AG20443 (cell line): ENCODE measurements around the gene ARFIP2.
"Not testable (repeated sequence)": the region's sequence is repeated elsewhere in the genome, so short reads cannot be mapped to it uniquely, and the experiment has no call there.

ENCODE experiments used
- DNase-seq: peaks from one replicate; pipeline ENCODE4 v3.0.0; 2012; ENCODE audit warnings: low spot score, mixed read lengths

The ARFIP2 gene

GRCh38 chr11:6481012-6481923 lies at the start of gene ARFIP2, which contains the start of gene TIMM10B:
Gene ARFIP2 (minus strand): TSS chr11:6481331. CDS start chr11:6480421, 910 bp downstream.
Gene TIMM10B (plus strand): TSS chr11:6481501. CDS start chr11:6481517, 16 bp downstream.
- peak; percentile 99 for DNase-seq

GRCh38 chr11:6530848-6531247 lies 49.7 kb upstream of the ARFIP2 start:
- no peak for DNase-seq

GRCh38 chr11:6529266-6529665 lies 48.1 kb upstream of the ARFIP2 start:
- DNase-seq, result no peak

GRCh38 chr11:6526411-6527135 lies 45.4 kb upstream of the ARFIP2 start:
- DNase-seq, result no peak

- DNase-seq, result no peak
Observed at GRCh38 chr11:6523253-6523652, 42.1 kb upstream of the ARFIP2 start.

- DNase-seq, result not testable (repeated sequence)
Observed at GRCh38 chr11:6521946-6522345, 40.8 kb upstream of the ARFIP2 start.

- DNase-seq, result no peak
Observed at GRCh38 chr11:6520265-6520664, 39.1 kb upstream of the ARFIP2 start.

GRCh38 chr11:6516865-6517264 lies 35.7 kb upstream of the ARFIP2 start:
- no peak for DNase-seq

GRCh38 chr11:6505577-6506240 lies 24.6 kb upstream of the ARFIP2 start:
- DNase-seq, result peak; percentile 65

- no peak for DNase-seq
Observed at GRCh38 chr11:6504166-6504565, 23.0 kb upstream of the ARFIP2 start.

GRCh38 chr11:6502382-6502781 lies 21.3 kb upstream of the ARFIP2 start:
- no peak for DNase-seq

GRCh38 chr11:6498544-6498943 lies 17.4 kb upstream of the ARFIP2 start:
- DNase-seq, result no peak

- peak; percentile 86 for DNase-seq
Observed at GRCh38 chr11:6498121-6498520, 17.0 kb upstream of the ARFIP2 start.

GRCh38 chr11:6497069-6497839 lies 16.1 kb upstream of the ARFIP2 start, which contains the start of gene DNHD1:
Gene DNHD1 (plus strand): TSS chr11:6497280. CDS start chr11:6498216, 936 bp downstream.
- no peak for DNase-seq

- DNase-seq, result no peak
Observed at GRCh38 chr11:6489306-6489705, 8.2 kb upstream of the ARFIP2 start.

- DNase-seq, result no peak
Observed at GRCh38 chr11:6488821-6489220, 7.7 kb upstream of the ARFIP2 start.

- DNase-seq, result no peak
Observed at GRCh38 chr11:6488342-6488741, 7.2 kb upstream of the ARFIP2 start.

GRCh38 chr11:6486938-6487337 lies 5.8 kb upstream of the ARFIP2 start:
- no peak for DNase-seq

GRCh38 chr11:6486256-6486655 lies 5.1 kb upstream of the ARFIP2 start:
- no peak for DNase-seq

GRCh38 chr11:6485661-6486060 lies 4.5 kb upstream of the ARFIP2 start:
- DNase-seq, result no peak

- DNase-seq, result no peak
Observed at GRCh38 chr11:6483015-6483414, 1.9 kb upstream of the ARFIP2 start.

GRCh38 chr11:6482441-6482840 lies 1.3 kb upstream of the ARFIP2 start:
- DNase-seq, result no peak
